Progenitor cell of endocrine pancreas (in vitro differentiated cells): ENCODE results near the gene HLA-DQB1. TPM values are rescaled to one million over a fixed set of nuclear protein-coding genes. Genes with fewer than 3 reads are reported as not detected.
"Not testable (repeated sequence)": the region's sequence is repeated elsewhere in the genome, so short reads cannot be mapped to it uniquely, and the experiment has no call there.

Experiments used
- DNase-seq: peaks from one replicate; pipeline ENCODE4 v3.0.0; 2021; ENCODE audit warnings: low spot score; ENCODE audit not compliant: unreplicated experiment
- H3K27ac Mint-ChIP-seq: 2 replicates; pipeline ENCODE4 v1.8.0; 2021; ENCODE audit warnings: mild to moderate bottlenecking, moderate library complexity, mixed read lengths
- H3K27me3 Mint-ChIP-seq: 2 replicates; pipeline ENCODE4 v1.8.0; 2021; ENCODE audit warnings: mixed read lengths
- H3K36me3 Mint-ChIP-seq: 2 replicates; pipeline ENCODE4 v1.8.0; 2022; ENCODE audit warnings: mixed read lengths; ENCODE audit not compliant: insufficient read depth
- H3K4me1 Mint-ChIP-seq: 2 replicates; pipeline ENCODE4 v1.8.0; 2021; ENCODE audit warnings: low read depth, mixed read lengths
- H3K4me3 Mint-ChIP-seq: 2 replicates; pipeline ENCODE4 v1.8.0; 2021; ENCODE audit warnings: low read depth, mild to moderate bottlenecking, moderate library complexity, mixed read lengths
- H3K9me3 Mint-ChIP-seq: 2 replicates; pipeline ENCODE4 v1.8.0; 2021; ENCODE audit warnings: low read depth, mixed read lengths
- total RNA-seq: library from RNA; stranded (reverse); gene quantifications from 2 replicates; pipeline ENCODE4 v1.2.1, GENCODE V29; 2021
- TF ChIP-seq, protein P1 (sequence below): fragments of 200-600 bp; sonication (generic); IDR thresholded peaks from one replicate; pipeline ENCODE4 v1.5.0; 2021; ENCODE audit warnings: antibody characterized with exemption, mild to moderate bottlenecking; ENCODE audit not compliant: unreplicated experiment

The HLA-DQB1 gene
- total RNA-seq, 1 donor from 2014 or later = 6.1 TPM

DNA sequence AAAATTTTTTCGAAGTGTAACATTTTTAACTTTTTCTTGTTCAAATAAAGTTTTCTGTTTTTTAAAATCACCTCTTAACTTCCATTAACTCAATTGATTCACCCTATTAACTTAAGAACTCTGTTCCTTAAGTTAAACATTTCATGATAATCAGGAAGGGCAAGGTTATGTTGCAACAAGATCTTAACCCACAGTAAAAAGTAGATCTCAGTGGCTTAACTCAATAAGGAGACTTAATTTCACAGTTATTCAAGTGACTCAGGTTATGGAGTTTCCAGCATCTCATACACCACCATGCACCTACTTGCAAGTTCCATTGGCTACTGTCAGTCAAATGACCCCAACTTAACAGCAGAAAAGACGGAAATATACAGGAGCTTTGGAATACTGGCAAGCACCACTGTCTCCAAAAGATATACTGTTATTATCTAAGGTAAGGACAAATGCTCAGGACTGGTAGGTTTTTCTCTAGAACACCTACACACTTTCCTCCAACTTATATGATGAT lies 11.2 kb downstream of the HLA-DQB1 start:
- Mint-ChIP-seq H3K4me3 (no peak overlapping the region), H3K36me3 (peaks cover 2% of the 10 kb centered on the region), H3K27ac (no peak overlapping the region), H3K4me1 (no peaks in the 10 kb centered on the region), H3K9me3 (peaks cover 12% of the 10 kb centered on the region), H3K27me3 (peaks cover 4% of the 10 kb centered on the region)
- no peak for DNase-seq
- TF ChIP-seq, protein P1, sequence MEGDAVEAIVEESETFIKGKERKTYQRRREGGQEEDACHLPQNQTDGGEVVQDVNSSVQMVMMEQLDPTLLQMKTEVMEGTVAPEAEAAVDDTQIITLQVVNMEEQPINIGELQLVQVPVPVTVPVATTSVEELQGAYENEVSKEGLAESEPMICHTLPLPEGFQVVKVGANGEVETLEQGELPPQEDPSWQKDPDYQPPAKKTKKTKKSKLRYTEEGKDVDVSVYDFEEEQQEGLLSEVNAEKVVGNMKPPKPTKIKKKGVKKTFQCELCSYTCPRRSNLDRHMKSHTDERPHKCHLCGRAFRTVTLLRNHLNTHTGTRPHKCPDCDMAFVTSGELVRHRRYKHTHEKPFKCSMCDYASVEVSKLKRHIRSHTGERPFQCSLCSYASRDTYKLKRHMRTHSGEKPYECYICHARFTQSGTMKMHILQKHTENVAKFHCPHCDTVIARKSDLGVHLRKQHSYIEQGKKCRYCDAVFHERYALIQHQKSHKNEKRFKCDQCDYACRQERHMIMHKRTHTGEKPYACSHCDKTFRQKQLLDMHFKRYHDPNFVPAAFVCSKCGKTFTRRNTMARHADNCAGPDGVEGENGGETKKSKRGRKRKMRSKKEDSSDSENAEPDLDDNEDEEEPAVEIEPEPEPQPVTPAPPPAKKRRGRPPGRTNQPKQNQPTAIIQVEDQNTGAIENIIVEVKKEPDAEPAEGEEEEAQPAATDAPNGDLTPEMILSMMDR = no peak

DNA sequence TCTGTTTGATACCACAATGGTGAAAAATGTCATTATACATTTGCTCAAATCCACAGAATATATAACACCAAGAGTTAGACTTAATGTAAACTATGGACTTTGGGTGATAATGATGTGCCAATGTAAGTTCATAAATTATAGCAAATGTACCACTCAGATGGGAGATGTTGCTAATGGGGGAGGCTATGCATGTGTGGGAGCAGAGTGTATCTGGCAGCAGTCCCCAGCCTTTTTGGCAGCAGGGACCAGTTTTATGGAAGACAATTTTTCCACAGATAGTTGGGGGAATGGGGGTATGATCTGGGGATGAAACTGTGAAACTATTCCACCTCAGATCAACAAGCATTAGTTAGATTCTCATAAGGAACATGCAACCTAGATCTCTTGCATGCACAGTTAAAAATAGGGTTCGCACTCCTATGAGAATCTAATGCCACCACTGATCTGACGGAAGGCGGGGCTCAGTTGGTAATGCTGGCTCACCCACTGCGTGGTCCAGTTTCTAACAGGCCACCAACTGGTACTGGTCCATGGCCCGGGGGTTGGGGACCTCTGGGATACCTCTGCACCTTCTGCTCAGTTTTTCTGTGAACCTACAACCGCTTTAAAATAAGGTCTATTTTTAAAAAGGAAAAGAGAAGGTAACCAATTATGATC lies 21.3 kb downstream of the HLA-DQB1 start:
- H3K27ac Mint-ChIP-seq = no peak overlapping the region
- H3K4me1 Mint-ChIP-seq = no peaks in the 10 kb centered on the region
- H3K36me3 Mint-ChIP-seq = no peaks in the 10 kb centered on the region
- no peak for DNase-seq
- peaks cover 4% of the 10 kb centered on the region for H3K27me3 Mint-ChIP-seq
- TF ChIP-seq, protein P1 = no peak
- H3K9me3 Mint-ChIP-seq = peaks cover 3% of the 10 kb centered on the region
- H3K4me3 Mint-ChIP-seq = no peak overlapping the region

DNA sequence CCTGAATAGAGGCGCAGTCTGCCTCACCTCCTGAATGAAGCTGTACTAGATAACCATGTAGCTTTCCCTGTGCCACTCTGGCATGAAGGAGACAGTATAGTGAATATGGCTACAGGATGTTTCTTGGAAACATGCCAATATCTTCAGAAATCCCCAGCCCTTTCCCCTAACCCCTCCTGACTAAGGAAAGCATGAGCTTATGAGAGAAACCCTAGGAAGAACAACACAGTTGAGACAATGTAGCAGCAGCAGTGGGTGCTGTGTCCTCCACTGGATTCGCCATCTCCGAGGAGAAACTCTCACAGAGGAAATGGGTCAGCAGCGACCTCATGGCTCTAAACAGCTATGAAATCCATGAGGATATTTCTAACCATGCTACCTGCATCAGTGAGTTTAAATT lies 22.6 kb downstream of the HLA-DQB1 start:
- TF ChIP-seq, protein P1 = no peak
- Mint-ChIP-seq H3K4me1 (no peaks in the 10 kb centered on the region), H3K27ac (no peak overlapping the region), H3K27me3 (peaks cover 8% of the 10 kb centered on the region), H3K36me3 (no peaks in the 10 kb centered on the region), H3K9me3 (no peaks in the 10 kb centered on the region), H3K4me3 (no peak overlapping the region)
- DNase-seq = no peak

DNA sequence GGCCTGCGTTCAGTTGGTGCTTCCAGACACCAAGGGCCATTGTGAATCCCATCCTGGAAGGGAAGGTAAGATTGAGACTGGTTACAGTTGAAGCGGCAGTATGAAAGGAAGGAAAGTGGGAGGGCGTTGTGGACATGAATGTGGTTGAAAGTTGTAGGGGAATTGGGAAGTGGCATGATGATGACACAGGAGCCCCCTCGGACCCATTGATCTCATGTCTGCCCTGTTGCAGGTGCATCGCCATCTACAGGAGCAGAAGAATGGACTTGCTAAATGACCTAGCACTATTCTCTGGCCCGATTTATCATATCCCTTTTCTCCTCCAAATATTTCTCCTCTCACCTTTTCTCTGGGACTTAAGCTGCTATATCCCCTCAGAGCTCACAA lies 23.7 kb downstream of the HLA-DQB1 start:
- H3K4me1 Mint-ChIP-seq = no peaks in the 10 kb centered on the region
- H3K36me3 Mint-ChIP-seq = no peaks in the 10 kb centered on the region
- H3K27ac Mint-ChIP-seq = no peak overlapping the region
- H3K9me3 Mint-ChIP-seq = no peaks in the 10 kb centered on the region
- H3K4me3 Mint-ChIP-seq = no peak overlapping the region
- H3K27me3 Mint-ChIP-seq = peaks cover 8% of the 10 kb centered on the region
- DNase-seq = no peak
- TF ChIP-seq, protein P1 = no peak

DNA sequence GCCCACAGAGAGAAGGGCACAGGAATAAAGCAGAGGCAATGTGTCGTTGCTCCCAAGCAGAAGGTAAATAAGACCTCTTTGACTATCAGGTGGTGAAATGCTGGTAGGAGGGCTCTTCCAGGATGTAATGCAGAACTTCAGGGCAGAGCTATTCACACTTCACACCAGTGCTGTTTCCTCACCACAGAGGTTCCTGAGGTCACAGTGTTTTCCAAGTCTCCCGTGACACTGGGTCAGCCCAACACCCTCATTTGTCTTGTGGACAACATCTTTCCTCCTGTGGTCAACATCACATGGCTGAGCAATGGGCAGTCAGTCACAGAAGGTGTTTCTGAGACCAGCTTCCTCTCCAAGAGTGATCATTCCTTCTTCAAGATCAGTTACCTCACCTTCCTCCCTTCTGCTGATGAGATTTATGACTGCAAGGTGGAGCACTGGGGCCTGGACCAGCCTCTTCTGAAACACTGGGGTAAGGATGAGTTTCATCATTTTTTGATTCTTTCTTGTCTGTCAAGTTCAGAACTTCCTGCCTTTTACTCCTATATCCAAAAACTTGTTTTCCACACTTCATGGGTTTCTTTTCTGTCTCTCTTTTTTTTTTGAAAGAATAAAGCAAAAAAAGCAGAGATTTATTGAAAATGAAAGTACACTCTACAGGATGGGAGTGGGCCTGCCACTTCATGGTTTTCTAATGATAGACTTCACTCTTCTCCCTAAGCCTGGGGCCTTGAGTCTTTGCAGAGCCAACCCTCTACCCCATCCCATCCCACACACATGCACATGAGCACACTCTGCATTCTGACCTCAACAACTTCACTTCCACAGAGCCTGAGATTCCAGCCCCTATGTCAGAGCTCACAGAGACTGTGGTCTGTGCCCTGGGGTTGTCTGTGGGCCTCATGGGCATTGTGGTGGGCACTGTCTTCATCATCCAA lies 24.4 kb downstream of the HLA-DQB1 start:
- H3K36me3 Mint-ChIP-seq, H3K4me3 Mint-ChIP-seq, H3K9me3 Mint-ChIP-seq, H3K4me1 Mint-ChIP-seq, H3K27ac Mint-ChIP-seq, DNase-seq, H3K27me3 Mint-ChIP-seq: not testable (repeated sequence)
